Measurements from ENCODE around the gene APOBEC3C. TPM values are rescaled to one million over a fixed set of nuclear protein-coding genes. Genes with fewer than 3 reads are reported as not detected.
"Not testable (repeated sequence)": the region's sequence is repeated elsewhere in the genome, so short reads cannot be mapped to it uniquely, and the experiment has no call there.

The APOBEC3C gene
- total and polyA plus RNA-seq, 8 donors: 1.2 to 15.4 (median 7.7) TPM

- H3K9me3 ChIP-seq: peaks cover 0 to 11% (median 0%) of the 10 kb centered on the region in 4 donors
- WGBS, 5 donors: 59 to 80% (median 65%) methylated on average over 6 of the region's 6 CpGs
- H3K4me3 ChIP-seq: no peak overlapping the region
- no peak overlapping the region for H3K27ac ChIP-seq
- intact Hi-C loops (cut with DNase I; ENCODE audit: low total_unique reads): no loop called here
- DNase-seq: no peak
- peaks cover 0 to 29% (median 5%) of the 10 kb centered on the region in 3 donors for H3K27me3 ChIP-seq
- peaks cover 0 to 5% (median 0%) of the 10 kb centered on the region in 4 donors for H3K4me1 ChIP-seq
- no peaks in the 10 kb centered on the region for H3K36me3 ChIP-seq
- no peak for TF ChIP-seq CTCF (IDR thresholded peaks at IDR 0.05)
- TF ChIP-seq EP300 (IDR thresholded peaks at IDR 0.05): no peak
These were observed 18.0 kb upstream of the APOBEC3C start for GRCh38 chr22:38996105-38996504.

GRCh38 chr22:38997518-38997917 is 16.5 kb upstream of the APOBEC3C start:
- DNase-seq: no peak
- Histone ChIP-seq H3K4me1 (peaks cover 0 to 5% (median 0%) of the 10 kb centered on the region in 4 donors), H3K9me3 (peaks cover 0 to 11% (median 0%) of the 10 kb centered on the region in 4 donors), H3K27me3 (peaks cover 0 to 29% (median 5%) of the 10 kb centered on the region in 3 donors), H3K36me3 (no peaks in the 10 kb centered on the region), H3K4me3 (no peak overlapping the region), H3K27ac (no peak overlapping the region)
- WGBS, 5 donors: 79 to 89% (median 84%) methylated on average over 3 of the region's 3 CpGs
- intact Hi-C loops (cut with DNase I; ENCODE audit: low total_unique reads): no loop called here
- TF ChIP-seq EP300 (IDR thresholded peaks at IDR 0.05) (no peak), CTCF (IDR thresholded peaks at IDR 0.05) (no peak), POLR2AphosphoS5 (IDR thresholded peaks at IDR 0.05) (no peak), POLR2A (IDR thresholded peaks at IDR 0.05) (no peak)

GRCh38 chr22:39003165-39003638 is 10.9 kb upstream of the APOBEC3C start:
- Histone ChIP-seq H3K9me3 (peaks cover 0 to 3% (median 0%) of the 10 kb centered on the region in 4 donors), H3K36me3 (no peaks in the 10 kb centered on the region), H3K27ac (peak overlapping the region in 1 of 5 donors; percentile 22), H3K27me3 (peaks cover 0 to 5% (median 0%) of the 10 kb centered on the region in 3 donors), H3K4me1 (peaks cover 0 to 9% (median 7%) of the 10 kb centered on the region in 4 donors), H3K4me3 (no peak overlapping the region)
- intact Hi-C loops (cut with DNase I; ENCODE audit: low total_unique reads): loop anchor here (10.0 kb wide), 1 partner anchor 138 kb away; no protein-coding TSS in a partner anchor
- TF ChIP-seq EP300 (IDR thresholded peaks at IDR 0.05) (no peak), CTCF (IDR thresholded peaks at IDR 0.05) (peak in 5 of 7 experiments; percentile 64 to 93 (median 70)), POLR2A (IDR thresholded peaks at IDR 0.05) (no peak), POLR2AphosphoS5 (IDR thresholded peaks at IDR 0.05) (peak in 2 of 3 donors; percentile 15 to 71)
- DNase-seq: peak; percentile 81 to 92
- 0 to 21% (median 17%) methylated on average over 5 to 7 of the region's 7 CpGs for WGBS, 5 donors

GRCh38 chr22:39007177-39007576 is 6.9 kb upstream of the APOBEC3C start:
- Histone ChIP-seq H3K36me3 (no peaks in the 10 kb centered on the region), H3K27ac (no peak overlapping the region), H3K27me3 (no peaks in the 10 kb centered on the region), H3K4me3 (no peak overlapping the region), H3K9me3 (no peaks in the 10 kb centered on the region), H3K4me1 (peaks cover 0 to 9% (median 7%) of the 10 kb centered on the region in 4 donors)
- TF ChIP-seq POLR2A (IDR thresholded peaks at IDR 0.05) (no peak), POLR2AphosphoS5 (IDR thresholded peaks at IDR 0.05) (no peak), CTCF (IDR thresholded peaks at IDR 0.05) (no peak), EP300 (IDR thresholded peaks at IDR 0.05) (no peak)
- 90 to 98% (median 96%) methylated on average over 5 of the region's 5 CpGs for WGBS, 5 donors
- intact Hi-C loops (cut with DNase I; ENCODE audit: low total_unique reads): loop anchor here (10.0 kb wide), 1 partner anchor 142 kb away; no protein-coding TSS in a partner anchor
- DNase-seq: no peak

- H3K4me1 ChIP-seq, H3K4me3 ChIP-seq, DNase-seq, H3K36me3 ChIP-seq, H3K27me3 ChIP-seq, H3K27ac ChIP-seq, H3K9me3 ChIP-seq: not testable (repeated sequence)
- WGBS, 5 donors: 82 to 91% (median 88%) methylated on average over 8 of the region's 8 CpGs
- intact Hi-C loops (cut with DNase I; ENCODE audit: low total_unique reads): loop anchor here (10.0 kb wide), 1 partner anchor 144 kb away; no protein-coding TSS in a partner anchor
These were observed 5.7 kb upstream of the APOBEC3C start for GRCh38 chr22:39008271-39008850.

Measured in stomach (tissue), 9 donors.